ENCODE measurements around the gene SORBS1. TPM values are rescaled to one million over a fixed set of nuclear protein-coding genes. Genes with fewer than 3 reads are reported as not detected.

SORBS1 gene
- total RNA-seq, 2 donors from 2014 or later: 17.6 to 150 TPM

- H3K4me3 ChIP-seq: no peak overlapping the region
- H3K9ac ChIP-seq (ENCODE audit: low read depth in 2 of 2, low read length in 2 of 2): peak overlapping the region in 1 of 2 donors; percentile 8
- H3K4me1 ChIP-seq: peaks cover 3% of the 10 kb centered on the region
- no peaks in the 10 kb centered on the region for H3K9me3 ChIP-seq
- DNase-seq: peak; percentile 64
- H3K27ac ChIP-seq: peak overlapping the region; percentile 22
- intact Hi-C loops (cut with DNase I): no loop called here
- no peaks in the 10 kb centered on the region for H3K27me3 ChIP-seq
- H3K36me3 ChIP-seq: no peaks in the 10 kb centered on the region
- TF ChIP-seq CTCF (IDR thresholded peaks at IDR 0.05): no peak
Observed at GRCh38 chr10:95467162-95467599, 94.0 kb downstream of the SORBS1 start.

DNA sequence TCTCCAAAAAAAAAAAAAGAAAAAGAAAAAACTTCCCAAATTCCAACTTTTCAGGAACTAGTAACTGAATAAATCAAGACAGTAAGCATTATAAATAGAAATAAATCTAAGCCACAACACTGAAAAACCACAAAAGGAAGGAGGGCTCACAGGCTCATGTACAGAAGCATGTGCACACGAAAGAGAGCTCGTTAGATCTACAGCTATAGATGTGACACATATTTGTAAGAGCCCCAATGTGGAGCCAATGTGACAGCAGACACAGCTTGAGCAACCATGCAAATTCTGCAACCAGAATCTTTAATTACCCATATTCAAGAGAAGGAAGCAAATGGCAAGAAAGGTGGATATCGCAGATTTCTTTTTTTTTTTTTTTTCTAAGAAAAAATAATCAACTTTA lies 94.7 kb downstream of the SORBS1 start:
- DNase-seq: no peak
- no peaks in the 10 kb centered on the region for H3K9me3 ChIP-seq
- H3K27ac ChIP-seq: no peak overlapping the region
- H3K27me3 ChIP-seq: no peaks in the 10 kb centered on the region
- no peak overlapping the region for H3K4me3 ChIP-seq
- no peak for TF ChIP-seq CTCF (IDR thresholded peaks at IDR 0.05)
- H3K36me3 ChIP-seq: no peaks in the 10 kb centered on the region
- H3K4me1 ChIP-seq: peaks cover 3% of the 10 kb centered on the region
- H3K9ac ChIP-seq (ENCODE audit: low read depth in 2 of 2, low read length in 2 of 2): no peak overlapping the region
- intact Hi-C loops (cut with DNase I): no loop called here

- H3K27me3 ChIP-seq: no peaks in the 10 kb centered on the region
- peak overlapping the region; percentile 15 for H3K27ac ChIP-seq
- DNase-seq: no peak
Observed at GRCh38 chr10:95464280-95464679, 96.9 kb downstream of the SORBS1 start.

DNA sequence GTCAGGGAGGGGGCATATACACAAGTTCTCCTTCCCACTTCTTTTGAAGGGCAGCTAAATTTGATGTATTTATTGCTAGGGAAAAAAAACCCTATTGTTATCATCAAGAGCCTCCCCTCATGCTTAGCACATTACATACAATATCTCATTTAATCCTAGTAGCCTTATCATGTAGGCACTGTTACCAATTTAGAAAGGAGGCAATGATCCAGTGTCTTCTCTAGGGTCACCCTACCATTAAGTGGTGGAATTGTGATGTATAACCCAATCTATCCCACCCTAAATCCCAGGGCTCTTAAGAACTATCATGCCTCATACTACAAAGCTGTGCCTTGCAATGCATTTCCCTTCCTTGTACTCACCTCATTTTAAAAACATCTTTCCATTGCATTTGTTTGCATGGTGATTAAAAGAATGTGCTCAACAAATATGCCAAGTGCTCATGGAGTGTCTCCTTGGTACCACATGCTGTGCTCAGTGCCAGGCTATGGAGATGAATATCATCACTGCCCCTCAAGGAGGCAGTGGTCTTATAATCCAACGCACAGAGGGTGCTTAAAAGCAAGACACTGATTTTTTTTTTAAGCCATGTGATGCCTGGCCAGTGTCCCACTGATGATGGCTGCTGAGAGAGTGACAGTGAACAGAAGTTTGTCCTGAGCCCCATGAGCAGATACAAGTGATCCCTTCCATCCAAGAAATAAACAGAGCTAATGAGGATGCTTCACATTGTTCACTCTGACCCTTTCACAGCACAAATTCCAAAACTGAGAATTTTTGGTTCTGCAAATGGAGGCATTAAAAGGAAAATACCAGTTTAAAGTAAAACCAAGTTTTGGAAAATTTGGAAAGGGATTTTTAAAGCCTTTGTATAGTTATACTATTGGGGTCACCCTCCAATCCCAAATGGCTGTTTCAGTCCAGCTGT lies 98.2 kb downstream of the SORBS1 start:
- H3K27ac ChIP-seq: no peak overlapping the region
- H3K27me3 ChIP-seq: no peaks in the 10 kb centered on the region
- H3K4me1 ChIP-seq: no peaks in the 10 kb centered on the region
- H3K9ac ChIP-seq (ENCODE audit: low read depth in 2 of 2, low read length in 2 of 2): no peak overlapping the region
- DNase-seq: no peak
- H3K4me3 ChIP-seq: no peak overlapping the region
- no peak for TF ChIP-seq CTCF (IDR thresholded peaks at IDR 0.05)
- intact Hi-C loops (cut with DNase I): no loop called here
- H3K9me3 ChIP-seq: no peaks in the 10 kb centered on the region
- H3K36me3 ChIP-seq: no peaks in the 10 kb centered on the region

More at GRCh38 chr10:95464280-95464679, 96.9 kb downstream of the SORBS1 start:
- no peak overlapping the region for H3K4me3 ChIP-seq
- no peaks in the 10 kb centered on the region for H3K9me3 ChIP-seq
- TF ChIP-seq CTCF (IDR thresholded peaks at IDR 0.05): no peak
- H3K9ac ChIP-seq (ENCODE audit: low read depth in 2 of 2, low read length in 2 of 2): no peak overlapping the region
- H3K36me3 ChIP-seq: no peaks in the 10 kb centered on the region
- intact Hi-C loops (cut with DNase I): no loop called here
- H3K4me1 ChIP-seq: peaks cover 2% of the 10 kb centered on the region

DNA sequence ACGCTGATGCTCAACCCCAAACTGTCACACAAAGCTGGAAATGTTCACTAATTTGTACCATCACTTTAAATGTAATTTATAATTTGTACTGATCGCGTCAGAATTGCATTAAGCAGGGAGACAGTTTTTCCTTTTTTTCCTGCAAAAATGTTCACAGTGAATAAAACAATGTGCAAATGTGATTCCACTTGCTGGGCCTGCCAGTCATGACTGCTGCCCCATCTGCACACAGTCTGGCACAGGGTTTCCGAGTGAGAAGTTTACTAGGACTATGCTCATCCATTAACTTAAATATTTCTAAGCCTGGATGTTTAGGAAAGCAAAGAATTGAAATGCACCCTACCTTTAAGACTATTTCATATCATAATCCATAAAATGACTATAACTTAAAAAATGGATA lies 99.6 kb downstream of the SORBS1 start:
- no peak overlapping the region for H3K9ac ChIP-seq (ENCODE audit: low read depth in 2 of 2, low read length in 2 of 2)
- no peak overlapping the region for H3K27ac ChIP-seq
- H3K4me1 ChIP-seq: no peaks in the 10 kb centered on the region
- H3K36me3 ChIP-seq: no peaks in the 10 kb centered on the region
- H3K9me3 ChIP-seq: no peaks in the 10 kb centered on the region
- H3K27me3 ChIP-seq: no peaks in the 10 kb centered on the region
- no peak for TF ChIP-seq CTCF (IDR thresholded peaks at IDR 0.05)
- DNase-seq: no peak
- H3K4me3 ChIP-seq: no peak overlapping the region
- intact Hi-C loops (cut with DNase I): no loop called here

Data from colonic mucosa (tissue), 4 donors.